SU-DHL-6 (cell line): ENCODE measurements around the gene ACVR1B.

ENCODE experiments used
- EZH2phosphoT487 ChIP-seq: fragments of 200-600 bp; sonication (generic), shearing (Covaris generic); conservative IDR thresholded peaks from 2 replicates; pipeline ENCODE4 v1.6.1; 2018; ENCODE audit warnings: mild to moderate bottlenecking, antibody characterized with exemption, low read length, moderate library complexity, mixed read lengths
- TF ChIP-seq, protein P1 (sequence below): fragments of 200-600 bp; sonication (generic); IDR thresholded peaks from one replicate; pipeline ENCODE4 v1.5.1; 2017; ENCODE audit warnings: antibody characterized with exemption, mild to moderate bottlenecking, low read length, moderate library complexity; ENCODE audit not compliant: insufficient read depth, poor library complexity, severe bottlenecking

DNA sequence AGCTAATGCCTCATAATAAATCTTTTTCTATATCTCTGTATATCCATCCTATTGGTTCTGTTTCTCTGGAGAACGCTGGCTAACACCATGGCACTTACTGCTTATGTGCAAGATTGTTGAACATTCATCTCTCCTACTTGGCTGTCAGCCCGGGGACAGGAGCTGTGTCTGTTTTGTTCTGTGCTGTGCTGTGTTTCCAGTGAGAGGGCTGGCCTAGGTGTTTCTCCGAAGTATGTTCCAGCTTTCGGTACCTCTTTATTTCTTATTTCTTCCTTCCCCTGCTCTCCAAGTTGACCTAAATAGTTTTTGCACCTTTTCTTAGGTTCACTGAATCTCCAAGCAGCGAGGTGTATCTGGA, 80.9 kb downstream of the ACVR1B start:
- TF ChIP-seq, protein P1, sequence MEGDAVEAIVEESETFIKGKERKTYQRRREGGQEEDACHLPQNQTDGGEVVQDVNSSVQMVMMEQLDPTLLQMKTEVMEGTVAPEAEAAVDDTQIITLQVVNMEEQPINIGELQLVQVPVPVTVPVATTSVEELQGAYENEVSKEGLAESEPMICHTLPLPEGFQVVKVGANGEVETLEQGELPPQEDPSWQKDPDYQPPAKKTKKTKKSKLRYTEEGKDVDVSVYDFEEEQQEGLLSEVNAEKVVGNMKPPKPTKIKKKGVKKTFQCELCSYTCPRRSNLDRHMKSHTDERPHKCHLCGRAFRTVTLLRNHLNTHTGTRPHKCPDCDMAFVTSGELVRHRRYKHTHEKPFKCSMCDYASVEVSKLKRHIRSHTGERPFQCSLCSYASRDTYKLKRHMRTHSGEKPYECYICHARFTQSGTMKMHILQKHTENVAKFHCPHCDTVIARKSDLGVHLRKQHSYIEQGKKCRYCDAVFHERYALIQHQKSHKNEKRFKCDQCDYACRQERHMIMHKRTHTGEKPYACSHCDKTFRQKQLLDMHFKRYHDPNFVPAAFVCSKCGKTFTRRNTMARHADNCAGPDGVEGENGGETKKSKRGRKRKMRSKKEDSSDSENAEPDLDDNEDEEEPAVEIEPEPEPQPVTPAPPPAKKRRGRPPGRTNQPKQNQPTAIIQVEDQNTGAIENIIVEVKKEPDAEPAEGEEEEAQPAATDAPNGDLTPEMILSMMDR = no peak
- no peak for TF ChIP-seq EZH2phosphoT487
